Measurements from ENCODE around the gene SNX8. TPM values are rescaled to one million over a fixed set of nuclear protein-coding genes. Genes with fewer than 3 reads are reported as not detected.
"Not testable (repeated sequence)": the region's sequence is repeated elsewhere in the genome, so short reads cannot be mapped to it uniquely, and the experiment has no call there.

The SNX8 gene
- total RNA-seq, 1 donor from 2014 or later = 60.1 TPM

DNA sequence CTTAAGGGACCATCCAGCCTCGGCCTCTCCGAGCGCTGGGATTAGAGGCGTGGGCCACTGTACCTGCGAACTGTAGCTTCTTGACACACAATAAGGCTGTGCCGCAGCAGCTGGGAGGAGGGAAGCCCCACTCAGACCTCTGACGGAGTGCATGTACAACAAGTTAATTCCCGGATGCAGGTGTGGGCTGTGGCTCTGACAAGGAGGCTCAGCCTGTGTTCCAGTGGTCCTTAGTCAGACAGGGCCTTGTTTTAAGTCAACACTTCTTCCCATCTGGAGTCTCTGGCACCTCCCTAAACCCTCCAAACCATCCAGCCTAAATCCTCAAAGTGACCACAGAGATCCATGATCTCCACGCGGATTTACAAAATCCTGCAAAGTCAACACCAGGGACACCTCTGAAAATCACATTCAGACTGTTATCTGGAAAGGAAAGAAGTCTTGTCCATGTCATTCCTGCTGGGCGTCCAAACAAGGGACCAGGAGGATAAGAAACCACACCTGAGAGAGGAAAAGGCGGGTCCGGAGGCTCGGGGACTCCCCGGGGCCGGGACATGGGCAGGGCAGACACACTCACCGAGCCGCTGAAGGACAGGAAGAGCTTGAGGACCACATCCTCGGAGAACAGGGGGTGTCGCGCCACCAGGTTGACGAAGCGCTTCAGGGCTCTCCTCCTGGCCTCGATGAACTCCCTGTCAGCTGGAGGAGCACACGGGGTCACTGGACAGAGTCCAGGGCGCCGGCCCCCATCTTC, 42.8 kb downstream of the SNX8 start:
- intact Hi-C loops (cut with DNase I) = no loop called here
- ATAC-seq (no peak), DNase-seq (no peak)
- H3K27me3 ChIP-seq = no peaks in the 10 kb centered on the region
- H3K36me3 ChIP-seq = peaks cover 49% of the 10 kb centered on the region
- TF ChIP-seq, protein P1, sequence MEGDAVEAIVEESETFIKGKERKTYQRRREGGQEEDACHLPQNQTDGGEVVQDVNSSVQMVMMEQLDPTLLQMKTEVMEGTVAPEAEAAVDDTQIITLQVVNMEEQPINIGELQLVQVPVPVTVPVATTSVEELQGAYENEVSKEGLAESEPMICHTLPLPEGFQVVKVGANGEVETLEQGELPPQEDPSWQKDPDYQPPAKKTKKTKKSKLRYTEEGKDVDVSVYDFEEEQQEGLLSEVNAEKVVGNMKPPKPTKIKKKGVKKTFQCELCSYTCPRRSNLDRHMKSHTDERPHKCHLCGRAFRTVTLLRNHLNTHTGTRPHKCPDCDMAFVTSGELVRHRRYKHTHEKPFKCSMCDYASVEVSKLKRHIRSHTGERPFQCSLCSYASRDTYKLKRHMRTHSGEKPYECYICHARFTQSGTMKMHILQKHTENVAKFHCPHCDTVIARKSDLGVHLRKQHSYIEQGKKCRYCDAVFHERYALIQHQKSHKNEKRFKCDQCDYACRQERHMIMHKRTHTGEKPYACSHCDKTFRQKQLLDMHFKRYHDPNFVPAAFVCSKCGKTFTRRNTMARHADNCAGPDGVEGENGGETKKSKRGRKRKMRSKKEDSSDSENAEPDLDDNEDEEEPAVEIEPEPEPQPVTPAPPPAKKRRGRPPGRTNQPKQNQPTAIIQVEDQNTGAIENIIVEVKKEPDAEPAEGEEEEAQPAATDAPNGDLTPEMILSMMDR (IDR thresholded peaks at IDR 0.05) = no peak
- H3K4me3 ChIP-seq = no peak overlapping the region
- H3K4me1 ChIP-seq = no peaks in the 10 kb centered on the region
- H3K9me3 ChIP-seq = no peaks in the 10 kb centered on the region
- no peak overlapping the region for H3K27ac ChIP-seq

DNA sequence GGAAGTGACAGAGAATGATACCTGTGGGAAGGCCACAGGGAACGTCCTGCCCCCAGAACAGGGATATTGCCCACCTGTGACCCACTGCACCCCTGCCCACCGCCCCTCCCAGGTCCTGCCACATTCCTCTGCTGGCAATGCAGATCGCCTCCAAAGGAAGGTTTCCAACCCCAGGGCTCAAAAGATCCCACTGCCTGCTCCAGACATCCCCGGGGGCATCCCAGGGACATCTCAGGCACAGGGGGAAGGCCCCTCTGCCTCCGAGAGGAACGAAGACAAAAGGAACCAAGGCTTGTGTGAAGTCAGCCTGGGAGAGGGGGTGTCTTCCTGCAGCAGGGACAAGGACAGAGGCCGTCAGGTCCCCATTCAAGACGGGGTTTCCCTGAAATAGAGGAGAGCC, 43.7 kb downstream of the SNX8 start:
- no peak for ATAC-seq
- intact Hi-C loops (cut with DNase I) = no loop called here
- TF ChIP-seq, protein P1 (IDR thresholded peaks at IDR 0.05) = no peak

DNA sequence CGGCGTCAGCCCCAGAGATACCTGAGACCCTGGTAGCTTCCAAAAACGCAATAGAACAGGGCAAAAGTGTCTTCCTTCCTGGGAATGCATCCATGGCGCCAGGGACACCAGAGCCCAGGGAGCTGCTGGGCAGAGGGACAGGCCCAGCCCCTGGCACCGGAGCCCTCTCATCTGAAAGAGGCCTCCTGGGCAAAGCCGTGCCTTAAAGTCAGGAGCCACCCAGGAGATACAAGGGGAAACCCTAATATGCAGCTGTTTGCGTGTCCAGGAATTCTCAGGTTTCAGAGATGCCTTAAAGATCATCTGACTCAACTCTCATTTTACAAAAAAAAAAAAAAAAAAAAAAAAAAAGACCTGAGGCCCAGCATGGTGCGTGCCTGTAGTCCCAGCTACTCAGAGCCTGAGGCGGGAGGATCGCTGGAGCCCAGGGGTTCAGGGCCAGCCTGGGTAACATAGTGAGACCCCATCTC, 44.2 kb downstream of the SNX8 start:
- no peak for ATAC-seq
- intact Hi-C loops (cut with DNase I) = no loop called here
- H3K27ac ChIP-seq = peak overlapping the region; percentile 17
- peaks cover 43% of the 10 kb centered on the region for H3K36me3 ChIP-seq
- H3K27me3 ChIP-seq = no peaks in the 10 kb centered on the region
- H3K9me3 ChIP-seq = no peaks in the 10 kb centered on the region
- no peak for DNase-seq
- no peak overlapping the region for H3K4me3 ChIP-seq
- H3K4me1 ChIP-seq = no peaks in the 10 kb centered on the region
- TF ChIP-seq, protein P1 (IDR thresholded peaks at IDR 0.05) = no peak

More for the DNA sequence above, 43.7 kb downstream of the SNX8 start:
- no peaks in the 10 kb centered on the region for H3K9me3 ChIP-seq
- H3K27ac ChIP-seq = no peak overlapping the region
- H3K4me3 ChIP-seq = no peak overlapping the region
- DNase-seq = no peak
- no peaks in the 10 kb centered on the region for H3K4me1 ChIP-seq
- no peaks in the 10 kb centered on the region for H3K27me3 ChIP-seq
- peaks cover 44% of the 10 kb centered on the region for H3K36me3 ChIP-seq

DNA sequence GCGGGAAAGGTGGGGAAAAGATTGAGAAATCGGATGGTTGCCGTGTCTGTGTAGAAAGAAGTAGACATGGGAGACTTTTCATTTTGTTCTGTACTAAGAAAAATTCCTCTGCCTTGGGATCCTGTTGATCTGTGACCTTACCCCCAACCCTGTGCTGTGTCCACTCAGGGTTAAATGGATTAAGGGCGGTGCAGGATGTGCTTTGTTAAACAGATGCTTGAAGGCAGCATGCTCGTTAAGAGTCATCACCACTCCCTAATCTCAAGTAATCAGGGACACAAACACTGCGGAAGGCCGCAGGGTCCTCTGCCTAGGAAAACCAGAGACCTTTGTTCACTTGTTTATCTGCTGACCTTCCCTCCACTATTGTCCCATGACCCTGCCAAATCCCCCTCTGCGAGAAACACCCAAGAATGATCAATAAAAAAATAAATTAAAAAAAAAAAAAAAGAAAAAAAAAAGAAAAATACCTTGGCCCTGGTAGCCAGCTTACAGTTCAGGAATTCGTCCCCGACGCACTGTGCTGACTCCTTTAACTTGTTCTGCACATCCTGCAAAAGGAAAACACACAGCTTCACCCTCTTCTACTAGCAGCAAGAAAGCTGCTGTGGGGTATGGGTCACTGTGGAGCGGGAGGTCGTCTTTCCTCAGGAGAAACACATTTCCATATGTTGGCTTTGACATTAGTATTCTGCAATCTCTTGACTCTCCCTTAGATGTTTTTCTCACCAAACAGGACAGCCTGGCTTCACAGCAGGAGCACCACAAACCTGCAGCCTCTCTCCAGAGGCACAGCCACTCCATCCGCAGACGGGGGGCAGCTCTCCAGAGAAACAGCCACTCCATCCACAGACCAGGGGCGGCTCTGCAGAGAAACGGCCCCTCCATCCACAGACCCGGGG, 44.9 kb downstream of the SNX8 start:
- H3K4me3 ChIP-seq; H3K4me1 ChIP-seq; DNase-seq; H3K27me3 ChIP-seq; intact Hi-C loops (cut with DNase I); H3K9me3 ChIP-seq; ATAC-seq: not testable (repeated sequence)
- H3K36me3 ChIP-seq = peaks cover 36% of the 10 kb centered on the region
- peak overlapping the region; percentile 17 for H3K27ac ChIP-seq

DNA sequence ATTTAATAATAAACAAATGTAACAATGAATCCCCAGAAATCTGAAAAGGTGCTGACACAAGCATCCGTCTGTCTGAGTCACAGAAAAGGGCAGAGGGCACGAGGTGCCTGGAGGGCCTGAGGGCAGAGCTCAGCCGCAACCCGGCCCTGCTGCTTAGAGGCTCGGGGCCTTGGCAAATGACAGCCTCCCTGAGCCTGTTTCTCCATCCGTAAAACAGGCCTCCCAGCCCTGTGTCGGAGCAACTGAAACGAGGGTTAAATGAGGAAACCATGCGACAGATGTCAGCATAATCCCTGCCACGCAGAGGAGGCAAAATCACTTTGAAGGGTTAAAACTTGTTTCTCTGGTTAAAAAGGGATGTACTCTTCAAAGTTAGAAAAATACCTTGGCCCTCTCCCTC, 47.3 kb downstream of the SNX8 start:
- H3K27me3 ChIP-seq = no peaks in the 10 kb centered on the region
- TF ChIP-seq, protein P1 (IDR thresholded peaks at IDR 0.05) = no peak
- ATAC-seq (no peak), DNase-seq (no peak)
- intact Hi-C loops (cut with DNase I) = no loop called here
- H3K36me3 ChIP-seq = peaks cover 33% of the 10 kb centered on the region
- no peaks in the 10 kb centered on the region for H3K9me3 ChIP-seq
- no peak overlapping the region for H3K27ac ChIP-seq
- no peak overlapping the region for H3K4me3 ChIP-seq
- H3K4me1 ChIP-seq = no peaks in the 10 kb centered on the region

DNA sequence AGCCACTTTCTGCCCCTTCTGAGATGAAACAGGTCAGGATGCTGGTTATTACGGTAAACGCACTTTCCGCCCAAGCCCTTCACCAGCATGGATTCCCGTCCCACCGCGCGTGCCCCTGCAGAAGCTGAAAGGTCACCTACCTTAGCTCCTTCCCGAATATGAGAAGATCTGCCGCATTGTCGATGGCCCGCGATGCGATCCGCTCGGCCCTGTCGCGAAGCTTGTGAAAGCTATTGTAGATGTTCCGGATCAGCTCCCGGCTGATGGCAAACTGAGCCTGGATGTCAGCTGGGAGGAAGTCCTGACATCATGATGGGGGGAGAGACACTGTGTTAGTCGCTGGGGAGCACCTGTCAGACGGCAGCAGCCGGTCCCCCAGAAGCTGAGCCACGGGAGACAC, 50.1 kb downstream of the SNX8 start:
- H3K36me3 ChIP-seq = peaks cover 19% of the 10 kb centered on the region
- intact Hi-C loops (cut with DNase I) = no loop called here
- no peaks in the 10 kb centered on the region for H3K27me3 ChIP-seq
- no peak for DNase-seq
- ATAC-seq = no peak
- no peaks in the 10 kb centered on the region for H3K4me1 ChIP-seq
- no peak overlapping the region for H3K27ac ChIP-seq
- no peak overlapping the region for H3K4me3 ChIP-seq
- TF ChIP-seq, protein P1 (IDR thresholded peaks at IDR 0.05) = no peak
- H3K9me3 ChIP-seq = no peaks in the 10 kb centered on the region
